ENCODE measurements around the gene LAMC2. TPM values are rescaled to one million over a fixed set of nuclear protein-coding genes. Genes with fewer than 3 reads are reported as not detected.

Gene LAMC2
- total and polyA plus RNA-seq, 8 donors = 38.1 to 104 (median 46.6) TPM

DNA sequence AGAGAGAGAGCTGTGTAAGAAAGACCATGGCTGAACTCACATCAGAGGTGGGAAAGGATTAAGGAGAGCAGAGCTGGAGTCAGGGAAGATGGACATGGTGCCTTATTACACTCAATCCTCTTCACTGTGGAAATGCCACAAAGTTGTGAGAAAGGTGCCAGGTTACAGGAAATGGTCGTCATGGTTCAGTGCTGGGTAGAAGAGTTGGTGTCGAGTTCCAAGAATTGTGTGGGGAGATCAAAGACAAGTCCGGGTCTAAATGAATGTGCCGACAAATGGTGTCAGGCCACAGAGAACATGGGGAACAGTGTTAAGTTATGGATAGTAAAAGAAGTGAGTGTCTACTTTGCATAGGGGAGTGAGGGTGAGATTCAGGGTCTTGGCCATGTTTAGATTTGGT, 40.9 kb downstream of the LAMC2 start:
- no peaks in the 10 kb centered on the region for H3K4me1 ChIP-seq
- H3K9me3 ChIP-seq = no peaks in the 10 kb centered on the region
- ATAC-seq (no peak), DNase-seq (no peak)
- H3K27me3 ChIP-seq = no peaks in the 10 kb centered on the region
- no peak overlapping the region for H3K4me3 ChIP-seq
- H3K27ac ChIP-seq = no peak overlapping the region
- TF ChIP-seq, protein P1, sequence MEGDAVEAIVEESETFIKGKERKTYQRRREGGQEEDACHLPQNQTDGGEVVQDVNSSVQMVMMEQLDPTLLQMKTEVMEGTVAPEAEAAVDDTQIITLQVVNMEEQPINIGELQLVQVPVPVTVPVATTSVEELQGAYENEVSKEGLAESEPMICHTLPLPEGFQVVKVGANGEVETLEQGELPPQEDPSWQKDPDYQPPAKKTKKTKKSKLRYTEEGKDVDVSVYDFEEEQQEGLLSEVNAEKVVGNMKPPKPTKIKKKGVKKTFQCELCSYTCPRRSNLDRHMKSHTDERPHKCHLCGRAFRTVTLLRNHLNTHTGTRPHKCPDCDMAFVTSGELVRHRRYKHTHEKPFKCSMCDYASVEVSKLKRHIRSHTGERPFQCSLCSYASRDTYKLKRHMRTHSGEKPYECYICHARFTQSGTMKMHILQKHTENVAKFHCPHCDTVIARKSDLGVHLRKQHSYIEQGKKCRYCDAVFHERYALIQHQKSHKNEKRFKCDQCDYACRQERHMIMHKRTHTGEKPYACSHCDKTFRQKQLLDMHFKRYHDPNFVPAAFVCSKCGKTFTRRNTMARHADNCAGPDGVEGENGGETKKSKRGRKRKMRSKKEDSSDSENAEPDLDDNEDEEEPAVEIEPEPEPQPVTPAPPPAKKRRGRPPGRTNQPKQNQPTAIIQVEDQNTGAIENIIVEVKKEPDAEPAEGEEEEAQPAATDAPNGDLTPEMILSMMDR (IDR thresholded peaks at IDR 0.05) = no peak
- no peaks in the 10 kb centered on the region for H3K36me3 ChIP-seq
- intact Hi-C loops (cut with DNase I) = loop anchor here in 1 of 2 donors (10.0 kb wide), 1 partner anchor 262 kb away; no protein-coding TSS in a partner anchor

DNA sequence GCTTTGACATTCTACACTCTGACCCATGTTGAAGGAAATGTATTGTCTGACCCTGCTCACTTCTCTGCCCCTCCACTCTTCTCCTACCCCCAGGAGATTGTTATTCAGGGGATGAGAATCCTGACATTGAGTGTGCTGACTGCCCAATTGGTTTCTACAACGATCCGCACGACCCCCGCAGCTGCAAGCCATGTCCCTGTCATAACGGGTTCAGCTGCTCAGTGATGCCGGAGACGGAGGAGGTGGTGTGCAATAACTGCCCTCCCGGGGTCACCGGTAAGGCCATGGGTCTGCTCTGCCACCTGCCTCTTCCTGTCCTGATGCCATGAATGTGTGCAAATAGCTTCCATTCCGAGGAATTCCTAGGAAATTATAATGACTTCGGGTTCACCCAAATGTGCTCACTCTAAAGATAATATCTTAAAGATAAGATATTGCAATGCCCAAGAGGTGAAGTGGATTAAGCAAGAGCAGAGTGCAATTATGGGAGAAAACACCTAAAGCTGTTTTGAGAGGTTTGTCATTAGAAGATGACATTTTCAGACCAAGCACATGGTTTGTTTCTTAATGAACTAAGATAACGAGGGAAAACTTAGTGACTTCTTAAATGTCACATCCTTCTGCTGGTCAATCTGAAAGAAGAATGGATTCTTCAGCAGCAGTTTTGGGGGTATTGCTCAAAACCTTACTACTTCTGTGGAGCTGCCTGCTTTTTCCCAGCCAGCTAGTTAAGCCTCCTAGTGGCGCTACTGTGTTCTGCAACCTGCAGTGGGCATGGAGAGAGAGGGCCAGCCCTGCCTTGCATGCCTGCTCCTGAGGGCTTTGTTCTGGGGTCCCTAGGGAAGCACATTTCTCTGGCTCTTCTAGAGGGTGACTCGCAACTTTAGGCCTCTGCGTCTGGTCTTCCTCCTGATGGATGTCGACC, 41.6 kb downstream of the LAMC2 start:
- no peaks in the 10 kb centered on the region for H3K27me3 ChIP-seq
- TF ChIP-seq, protein P1 (IDR thresholded peaks at IDR 0.05) = peak; percentile 60 to 85
- H3K4me1 ChIP-seq = no peaks in the 10 kb centered on the region
- ATAC-seq (peak; percentile 89), DNase-seq (no peak)
- H3K36me3 ChIP-seq = no peaks in the 10 kb centered on the region
- H3K27ac ChIP-seq = no peak overlapping the region
- H3K9me3 ChIP-seq = no peaks in the 10 kb centered on the region
- intact Hi-C loops (cut with DNase I) = loop anchor here in 1 of 2 donors (10.0 kb wide), 1 partner anchor 263 kb away; no protein-coding TSS in a partner anchor
- H3K4me3 ChIP-seq = no peak overlapping the region

DNA sequence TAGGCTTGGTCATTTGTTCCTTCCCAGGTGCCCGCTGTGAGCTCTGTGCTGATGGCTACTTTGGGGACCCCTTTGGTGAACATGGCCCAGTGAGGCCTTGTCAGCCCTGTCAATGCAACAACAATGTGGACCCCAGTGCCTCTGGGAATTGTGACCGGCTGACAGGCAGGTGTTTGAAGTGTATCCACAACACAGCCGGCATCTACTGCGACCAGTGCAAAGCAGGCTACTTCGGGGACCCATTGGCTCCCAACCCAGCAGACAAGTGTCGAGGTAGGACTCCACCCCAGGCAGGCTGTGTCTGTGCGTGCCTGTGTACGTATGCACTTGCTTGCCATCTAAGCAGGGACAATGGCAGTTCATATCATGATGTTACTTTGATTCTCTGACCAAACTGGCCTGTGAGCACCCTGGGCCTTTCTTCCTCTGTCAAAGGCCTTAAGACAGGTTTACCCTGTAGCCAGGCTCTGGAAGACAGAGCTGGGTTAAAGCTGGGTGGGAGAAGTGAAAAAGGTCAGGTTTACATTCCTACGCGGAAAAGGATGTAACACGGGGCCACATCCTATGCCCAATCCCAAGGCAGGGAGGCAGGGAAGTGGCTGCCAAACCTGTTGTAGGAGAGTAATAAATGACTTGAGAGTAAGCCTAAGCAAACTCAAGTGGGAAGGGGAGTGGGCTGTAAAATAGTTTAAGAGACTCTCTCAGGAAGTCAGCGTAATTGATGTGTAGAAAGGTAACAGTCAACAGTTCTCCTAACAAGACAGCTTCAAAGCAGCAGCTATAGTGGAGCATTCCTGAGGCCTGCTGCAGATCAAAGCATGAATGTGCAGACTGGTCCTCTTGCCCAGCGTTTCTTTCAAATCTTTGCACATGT, 42.5 kb downstream of the LAMC2 start:
- TF ChIP-seq, protein P1 (IDR thresholded peaks at IDR 0.05) = no peak
- Histone ChIP-seq H3K4me1 (no peaks in the 10 kb centered on the region), H3K36me3 (no peaks in the 10 kb centered on the region), H3K4me3 (no peak overlapping the region), H3K9me3 (no peaks in the 10 kb centered on the region), H3K27me3 (no peaks in the 10 kb centered on the region), H3K27ac (no peak overlapping the region)
- intact Hi-C loops (cut with DNase I) = loop anchor here in 1 of 2 donors (10.0 kb wide), 1 partner anchor 264 kb away; no protein-coding TSS in a partner anchor
- DNase-seq (peak in 1 of 4 donors; percentile 73), ATAC-seq (peak; percentile 76)

DNA sequence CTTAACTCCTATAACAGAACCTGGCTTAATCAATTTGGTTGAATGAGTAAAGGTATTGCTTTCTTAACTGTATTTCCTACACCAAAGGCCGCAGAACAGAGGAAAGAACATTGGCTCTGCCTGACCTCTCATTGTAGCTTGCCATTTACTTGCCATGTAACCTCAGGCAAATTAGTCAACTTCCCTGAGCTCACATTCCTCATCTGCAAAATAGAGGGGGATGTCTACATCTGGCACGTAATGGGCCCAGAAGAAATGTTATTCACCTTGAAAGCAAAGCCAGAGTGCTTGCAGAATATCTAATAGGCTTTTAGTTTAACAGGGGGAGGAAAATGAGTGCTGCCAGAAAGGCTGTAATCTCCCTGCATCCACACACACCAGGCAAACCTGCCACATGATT, 44.3 kb downstream of the LAMC2 start:
- DNase-seq (no peak), ATAC-seq (no peak)
- no peaks in the 10 kb centered on the region for H3K9me3 ChIP-seq
- no peak overlapping the region for H3K27ac ChIP-seq
- intact Hi-C loops (cut with DNase I) = no loop called here
- H3K4me1 ChIP-seq = peaks cover 0 to 14% of the 10 kb centered on the region in 2 donors
- H3K36me3 ChIP-seq = no peaks in the 10 kb centered on the region
- TF ChIP-seq, protein P1 (IDR thresholded peaks at IDR 0.05) = no peak
- no peaks in the 10 kb centered on the region for H3K27me3 ChIP-seq
- no peak overlapping the region for H3K4me3 ChIP-seq

Data from left lung (tissue), 10 donors.